Liver (tissue), 3 donors: Measurements from ENCODE around the gene CHTOP.

ENCODE experiments used
- SP1 ChIP-seq: IDR thresholded peaks from 2 replicates; pipeline ENCODE4 v1.6.1; 2018; ENCODE audit warnings: antibody characterized with exemption, mild to moderate bottlenecking
- TAF1 ChIP-seq: conservative IDR thresholded peaks from 2 replicates; pipeline ENCODE4 v1.6.1; 2016; ENCODE audit warnings: antibody characterized with exemption, mild to moderate bottlenecking
- TF ChIP-seq, protein P1 (sequence below): IDR thresholded peaks from 2 replicates; pipeline ENCODE4 v1.6.1; 2016; ENCODE audit warnings: antibody characterized with exemption, mild to moderate bottlenecking
- TF ChIP-seq, protein P2 (sequence below): fragments of 150-350 bp; IDR thresholded peaks from 2 replicates; pipeline ENCODE4 v1.5.1; 2017; ENCODE audit warnings: improper control_type of control experiment, low read depth, low read length; ENCODE audit not compliant: missing input control
- TF ChIP-seq, protein P3 (sequence below): IDR thresholded peaks from 2 replicates; pipeline ENCODE4 v1.6.1; 2016; ENCODE audit warnings: antibody characterized with exemption
- donor health status: healthy.
- donor health status: healthy.

DNA sequence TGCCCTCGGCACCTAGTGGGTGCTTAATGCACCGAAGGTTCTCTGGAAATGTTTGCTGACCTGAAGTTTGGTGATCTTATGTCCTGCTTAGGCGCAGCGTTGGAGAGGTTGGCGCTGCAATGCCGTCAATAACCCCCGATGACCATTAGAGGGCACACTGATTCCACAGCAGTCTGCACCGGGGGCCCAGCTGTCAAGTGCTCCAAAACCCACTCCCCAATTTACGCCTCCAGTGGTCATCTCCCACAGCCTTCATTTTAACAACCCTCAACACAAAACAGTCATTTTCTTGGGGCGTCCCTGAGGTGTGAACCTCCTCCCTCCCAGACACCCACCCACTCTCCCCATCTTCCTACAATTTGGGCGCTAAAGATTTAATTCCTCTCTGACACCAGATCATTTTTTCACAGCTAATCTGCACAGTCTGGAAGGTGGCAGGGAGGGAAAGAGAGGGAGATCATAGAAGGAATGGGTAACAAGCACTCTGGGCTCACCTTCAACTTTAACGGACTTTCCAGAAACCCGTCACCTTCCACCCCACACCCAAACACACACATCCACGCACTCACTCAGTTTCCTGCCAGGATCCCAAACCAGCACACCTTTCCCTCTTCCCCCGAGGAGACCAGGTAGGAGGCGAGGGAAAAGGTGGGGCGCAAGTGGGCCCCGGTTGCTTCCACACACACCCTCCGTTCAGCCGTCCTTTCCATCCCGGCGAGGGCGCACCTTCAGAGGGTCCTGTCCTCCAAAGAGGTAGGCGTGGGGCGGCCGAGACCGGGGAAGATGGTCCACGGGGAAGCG is 44.1 kb downstream of the CHTOP start:
- TF ChIP-seq, protein P1, sequence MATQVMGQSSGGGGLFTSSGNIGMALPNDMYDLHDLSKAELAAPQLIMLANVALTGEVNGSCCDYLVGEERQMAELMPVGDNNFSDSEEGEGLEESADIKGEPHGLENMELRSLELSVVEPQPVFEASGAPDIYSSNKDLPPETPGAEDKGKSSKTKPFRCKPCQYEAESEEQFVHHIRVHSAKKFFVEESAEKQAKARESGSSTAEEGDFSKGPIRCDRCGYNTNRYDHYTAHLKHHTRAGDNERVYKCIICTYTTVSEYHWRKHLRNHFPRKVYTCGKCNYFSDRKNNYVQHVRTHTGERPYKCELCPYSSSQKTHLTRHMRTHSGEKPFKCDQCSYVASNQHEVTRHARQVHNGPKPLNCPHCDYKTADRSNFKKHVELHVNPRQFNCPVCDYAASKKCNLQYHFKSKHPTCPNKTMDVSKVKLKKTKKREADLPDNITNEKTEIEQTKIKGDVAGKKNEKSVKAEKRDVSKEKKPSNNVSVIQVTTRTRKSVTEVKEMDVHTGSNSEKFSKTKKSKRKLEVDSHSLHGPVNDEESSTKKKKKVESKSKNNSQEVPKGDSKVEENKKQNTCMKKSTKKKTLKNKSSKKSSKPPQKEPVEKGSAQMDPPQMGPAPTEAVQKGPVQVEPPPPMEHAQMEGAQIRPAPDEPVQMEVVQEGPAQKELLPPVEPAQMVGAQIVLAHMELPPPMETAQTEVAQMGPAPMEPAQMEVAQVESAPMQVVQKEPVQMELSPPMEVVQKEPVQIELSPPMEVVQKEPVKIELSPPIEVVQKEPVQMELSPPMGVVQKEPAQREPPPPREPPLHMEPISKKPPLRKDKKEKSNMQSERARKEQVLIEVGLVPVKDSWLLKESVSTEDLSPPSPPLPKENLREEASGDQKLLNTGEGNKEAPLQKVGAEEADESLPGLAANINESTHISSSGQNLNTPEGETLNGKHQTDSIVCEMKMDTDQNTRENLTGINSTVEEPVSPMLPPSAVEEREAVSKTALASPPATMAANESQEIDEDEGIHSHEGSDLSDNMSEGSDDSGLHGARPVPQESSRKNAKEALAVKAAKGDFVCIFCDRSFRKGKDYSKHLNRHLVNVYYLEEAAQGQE: no peak
- TF ChIP-seq, protein P2, sequence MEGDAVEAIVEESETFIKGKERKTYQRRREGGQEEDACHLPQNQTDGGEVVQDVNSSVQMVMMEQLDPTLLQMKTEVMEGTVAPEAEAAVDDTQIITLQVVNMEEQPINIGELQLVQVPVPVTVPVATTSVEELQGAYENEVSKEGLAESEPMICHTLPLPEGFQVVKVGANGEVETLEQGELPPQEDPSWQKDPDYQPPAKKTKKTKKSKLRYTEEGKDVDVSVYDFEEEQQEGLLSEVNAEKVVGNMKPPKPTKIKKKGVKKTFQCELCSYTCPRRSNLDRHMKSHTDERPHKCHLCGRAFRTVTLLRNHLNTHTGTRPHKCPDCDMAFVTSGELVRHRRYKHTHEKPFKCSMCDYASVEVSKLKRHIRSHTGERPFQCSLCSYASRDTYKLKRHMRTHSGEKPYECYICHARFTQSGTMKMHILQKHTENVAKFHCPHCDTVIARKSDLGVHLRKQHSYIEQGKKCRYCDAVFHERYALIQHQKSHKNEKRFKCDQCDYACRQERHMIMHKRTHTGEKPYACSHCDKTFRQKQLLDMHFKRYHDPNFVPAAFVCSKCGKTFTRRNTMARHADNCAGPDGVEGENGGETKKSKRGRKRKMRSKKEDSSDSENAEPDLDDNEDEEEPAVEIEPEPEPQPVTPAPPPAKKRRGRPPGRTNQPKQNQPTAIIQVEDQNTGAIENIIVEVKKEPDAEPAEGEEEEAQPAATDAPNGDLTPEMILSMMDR: peak; percentile 88
- TF ChIP-seq, protein P3, sequence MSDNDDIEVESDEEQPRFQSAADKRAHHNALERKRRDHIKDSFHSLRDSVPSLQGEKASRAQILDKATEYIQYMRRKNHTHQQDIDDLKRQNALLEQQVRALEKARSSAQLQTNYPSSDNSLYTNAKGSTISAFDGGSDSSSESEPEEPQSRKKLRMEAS: no peak
- no peak for TF ChIP-seq SP1
- TF ChIP-seq TAF1: no peak
